GM23338 (cell line): ENCODE data around the gene EXOC3L4. TPM values are rescaled to one million over a fixed set of nuclear protein-coding genes. Genes with fewer than 3 reads are reported as not detected.

ENCODE experiments used
- ATAC-seq: fragments of 200-7000 bp; cut with Tn5 transposase; 3 replicates; pipeline ENCODE4 v1.9.1; 2020
- DNase-seq: peaks from one replicate; pipeline ENCODE4 v3.0.0-alpha.2; 2015; ENCODE audit warnings: low spot score
- H2AFZ ChIP-seq: fragments of 200-600 bp; sonication (generic); 2 replicates; pipeline ENCODE4 v1.8.0; 2016; ENCODE audit warnings: antibody characterized with exemption, mild to moderate bottlenecking, moderate library complexity
- H3F3A ChIP-seq: fragments of 200-600 bp; sonication (generic); replicated peaks from 2 replicates; pipeline ENCODE4 v1.8.0; 2017; ENCODE audit warnings: antibody characterized with exemption, mixed run types, low read depth
- H3K27ac ChIP-seq: fragments of 200-600 bp; sonication (generic); 2 replicates; pipeline ENCODE4 v1.6.1; 2016; ENCODE audit warnings: low read depth
- H3K27me3 ChIP-seq: fragments of 200-600 bp; sonication (generic); 2 replicates; pipeline ENCODE4 v1.8.0; 2016; ENCODE audit warnings: mild to moderate bottlenecking, mixed run types, moderate library complexity; ENCODE audit not compliant: insufficient read depth
- H3K36me3 ChIP-seq: fragments of 200-600 bp; sonication (generic); 2 replicates; pipeline ENCODE4 v1.8.0; 2016; ENCODE audit warnings: mild to moderate bottlenecking; ENCODE audit not compliant: insufficient read depth
- H3K4me1 ChIP-seq: fragments of 200-600 bp; sonication (generic); 2 replicates; pipeline ENCODE4 v1.8.0; 2016; ENCODE audit warnings: mild to moderate bottlenecking, moderate library complexity; ENCODE audit not compliant: insufficient read depth
- H3K4me2 ChIP-seq: fragments of 200-600 bp; sonication (generic); 2 replicates; pipeline ENCODE4 v1.7.1; 2017; ENCODE audit warnings: mixed run types
- H3K4me3 ChIP-seq: fragments of 200-600 bp; sonication (generic); 2 replicates; pipeline ENCODE4 v1.6.1; 2016; ENCODE audit warnings: mixed run types
- H3K79me2 ChIP-seq: fragments of 200-600 bp; sonication (generic); replicated peaks from 2 replicates; pipeline ENCODE4 v1.8.0; 2017; ENCODE audit warnings: mild to moderate bottlenecking; ENCODE audit not compliant: insufficient read depth
- H3K9me2 ChIP-seq: fragments of 200-600 bp; sonication (generic); 2 replicates; pipeline ENCODE4 v1.8.0; 2017; ENCODE audit not compliant: insufficient read depth
- H4K20me1 ChIP-seq: fragments of 200-600 bp; sonication (generic); replicated peaks from 2 replicates; pipeline ENCODE4 v1.8.0; 2017; ENCODE audit warnings: mild to moderate bottlenecking; ENCODE audit not compliant: insufficient read depth
- H3K27ac Mint-ChIP-seq: 2 replicates; pipeline ENCODE4 v1.8.0; 2020; ENCODE audit warnings: inconsistent platforms, mild to moderate bottlenecking, moderate library complexity, mixed read lengths
- H3K27me3 Mint-ChIP-seq: 3 replicates; pipeline ENCODE4 v1.8.0; 2022; ENCODE audit warnings: low read depth, mild to moderate bottlenecking, moderate library complexity, mixed read lengths, inconsistent platforms; ENCODE audit not compliant: insufficient read depth, poor library complexity
- H3K36me3 Mint-ChIP-seq: 3 replicates; pipeline ENCODE4 v1.8.0; 2021; ENCODE audit warnings: low read depth, mild to moderate bottlenecking, inconsistent platforms, moderate library complexity, mixed read lengths
- H3K4me1 Mint-ChIP-seq: 3 replicates; pipeline ENCODE4 v1.8.0; 2020; ENCODE audit warnings: mild to moderate bottlenecking, inconsistent platforms, mixed read lengths
- H3K4me3 Mint-ChIP-seq: 3 replicates; pipeline ENCODE4 v1.8.0; 2021; ENCODE audit warnings: moderate library complexity, mild to moderate bottlenecking, inconsistent platforms, mixed read lengths
- H3K9me3 Mint-ChIP-seq: 3 replicates; pipeline ENCODE4 v1.8.0; 2020; ENCODE audit warnings: moderate library complexity, mild to moderate bottlenecking, inconsistent platforms, mixed read lengths
- EZH2phosphoT487 ChIP-seq: fragments of 200-600 bp; sonication (generic); IDR thresholded peaks from one replicate; pipeline ENCODE4 v1.8.1; 2018; ENCODE audit warnings: antibody characterized with exemption; ENCODE audit not compliant: unreplicated experiment
- ZNF114 ChIP-seq: fragments of 250-450 bp; sonication (Bioruptor Pico); IDR thresholded peaks from 2 replicates; pipeline ENCODE4 v1.5.0; 2020; ENCODE audit warnings: mild to moderate bottlenecking, moderate library complexity
- ZNF331 ChIP-seq: fragments of 250-450 bp; sonication (Bioruptor Pico); IDR thresholded peaks from 2 replicates; pipeline ENCODE4 v1.5.0; 2020; ENCODE audit warnings: low read depth, mild to moderate bottlenecking, moderate library complexity
- polyA plus RNA-seq: library from polyadenylated mRNA; unstranded; fragments of >200 nt; fragmentation: Nextera tagmentation; extraction: Ambion mirVana; gene quantifications from 2 replicates; pipeline ENCODE4 v1.2.1, GENCODE V29; 2016
- total RNA-seq: library from RNA; depleted of rRNA; stranded (reverse); fragments of >200 nt; shearing (Covaris generic); gene quantifications from 2 replicates; pipeline ENCODE4 v1.2.3, GENCODE V29; 2014
- TF ChIP-seq, protein P1 (sequence below): fragments of 250-450 bp; sonication (Bioruptor Pico); IDR thresholded peaks from 2 replicates; pipeline ENCODE4 v1.5.0; 2020; ENCODE audit warnings: mild to moderate bottlenecking, moderate library complexity
- TF ChIP-seq, protein P2 (sequence below): IDR thresholded peaks from 2 replicates; pipeline ENCODE4 v1.6.1; 2016; ENCODE audit warnings: antibody characterized with exemption
- TF ChIP-seq, protein P3 (sequence below): IDR thresholded peaks from one replicate; pipeline ENCODE4 v1.6.1; 2018; ENCODE audit warnings: antibody characterized with exemption; ENCODE audit not compliant: unreplicated experiment

Gene EXOC3L4
- total and polyA plus RNA-seq, 2 experiments from 2014 or later = not detected

DNA sequence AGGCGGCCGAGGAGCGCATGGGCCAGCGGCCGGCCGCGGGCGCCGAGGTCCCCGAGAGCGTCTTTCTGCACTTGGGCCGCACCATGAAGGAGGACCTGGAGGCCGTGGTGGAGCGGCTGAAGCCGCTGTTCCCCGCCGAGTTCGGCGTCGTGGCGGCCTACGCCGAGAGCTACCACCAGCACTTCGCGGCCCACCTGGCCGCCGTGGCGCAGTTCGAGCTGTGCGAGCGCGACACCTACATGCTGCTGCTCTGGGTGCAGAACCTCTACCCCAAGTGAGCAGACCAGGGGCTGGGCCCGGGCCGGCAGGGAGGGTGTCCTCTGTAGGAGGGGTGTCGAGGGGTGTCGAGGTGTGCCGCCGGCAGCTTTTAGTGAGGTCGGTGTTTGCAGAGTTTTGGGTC is 32.8 kb downstream of the EXOC3L4 start:
- Mint-ChIP-seq H3K4me1 (peaks cover 11% of the 10 kb centered on the region), H3K4me3 (no peak overlapping the region), H3K36me3 (peaks cover 2% of the 10 kb centered on the region; the same call in 1 of the 3 replicates), H3K9me3 (no peaks in the 10 kb centered on the region; the same call in 2 of the 3 replicates), H3K27me3 (peaks cover 50% of the 10 kb centered on the region), H3K27ac (no peak overlapping the region)
- Histone ChIP-seq H3K4me3 (peak overlapping the region; percentile 47), H2AFZ (peak overlapping the region; percentile 76; the same call in 1 of the 2 replicates), H3K36me3 (no peaks in the 10 kb centered on the region), H3K9me2 (no peaks in the 10 kb centered on the region), H4K20me1 (peaks cover 9% of the 10 kb centered on the region), H3K4me2 (peak overlapping the region; percentile 67; the same call in 1 of the 2 replicates), H3K4me1 (peaks cover 3% of the 10 kb centered on the region; the same call in 1 of the 2 replicates), H3K27me3 (peaks cover 57% of the 10 kb centered on the region), H3F3A (0 out of 2 replicates have a peak, but pooled peaks cover 5% of the 10 kb centered on the region), H3K79me2 (no peaks in the 10 kb centered on the region), H3K27ac (no peak overlapping the region)
- TF ChIP-seq ZNF114 (CRISPR knock-in tag) (no peak), ZNF331 (CRISPR knock-in tag) (no peak), EZH2phosphoT487 (no peak)
- TF ChIP-seq, protein P1, sequence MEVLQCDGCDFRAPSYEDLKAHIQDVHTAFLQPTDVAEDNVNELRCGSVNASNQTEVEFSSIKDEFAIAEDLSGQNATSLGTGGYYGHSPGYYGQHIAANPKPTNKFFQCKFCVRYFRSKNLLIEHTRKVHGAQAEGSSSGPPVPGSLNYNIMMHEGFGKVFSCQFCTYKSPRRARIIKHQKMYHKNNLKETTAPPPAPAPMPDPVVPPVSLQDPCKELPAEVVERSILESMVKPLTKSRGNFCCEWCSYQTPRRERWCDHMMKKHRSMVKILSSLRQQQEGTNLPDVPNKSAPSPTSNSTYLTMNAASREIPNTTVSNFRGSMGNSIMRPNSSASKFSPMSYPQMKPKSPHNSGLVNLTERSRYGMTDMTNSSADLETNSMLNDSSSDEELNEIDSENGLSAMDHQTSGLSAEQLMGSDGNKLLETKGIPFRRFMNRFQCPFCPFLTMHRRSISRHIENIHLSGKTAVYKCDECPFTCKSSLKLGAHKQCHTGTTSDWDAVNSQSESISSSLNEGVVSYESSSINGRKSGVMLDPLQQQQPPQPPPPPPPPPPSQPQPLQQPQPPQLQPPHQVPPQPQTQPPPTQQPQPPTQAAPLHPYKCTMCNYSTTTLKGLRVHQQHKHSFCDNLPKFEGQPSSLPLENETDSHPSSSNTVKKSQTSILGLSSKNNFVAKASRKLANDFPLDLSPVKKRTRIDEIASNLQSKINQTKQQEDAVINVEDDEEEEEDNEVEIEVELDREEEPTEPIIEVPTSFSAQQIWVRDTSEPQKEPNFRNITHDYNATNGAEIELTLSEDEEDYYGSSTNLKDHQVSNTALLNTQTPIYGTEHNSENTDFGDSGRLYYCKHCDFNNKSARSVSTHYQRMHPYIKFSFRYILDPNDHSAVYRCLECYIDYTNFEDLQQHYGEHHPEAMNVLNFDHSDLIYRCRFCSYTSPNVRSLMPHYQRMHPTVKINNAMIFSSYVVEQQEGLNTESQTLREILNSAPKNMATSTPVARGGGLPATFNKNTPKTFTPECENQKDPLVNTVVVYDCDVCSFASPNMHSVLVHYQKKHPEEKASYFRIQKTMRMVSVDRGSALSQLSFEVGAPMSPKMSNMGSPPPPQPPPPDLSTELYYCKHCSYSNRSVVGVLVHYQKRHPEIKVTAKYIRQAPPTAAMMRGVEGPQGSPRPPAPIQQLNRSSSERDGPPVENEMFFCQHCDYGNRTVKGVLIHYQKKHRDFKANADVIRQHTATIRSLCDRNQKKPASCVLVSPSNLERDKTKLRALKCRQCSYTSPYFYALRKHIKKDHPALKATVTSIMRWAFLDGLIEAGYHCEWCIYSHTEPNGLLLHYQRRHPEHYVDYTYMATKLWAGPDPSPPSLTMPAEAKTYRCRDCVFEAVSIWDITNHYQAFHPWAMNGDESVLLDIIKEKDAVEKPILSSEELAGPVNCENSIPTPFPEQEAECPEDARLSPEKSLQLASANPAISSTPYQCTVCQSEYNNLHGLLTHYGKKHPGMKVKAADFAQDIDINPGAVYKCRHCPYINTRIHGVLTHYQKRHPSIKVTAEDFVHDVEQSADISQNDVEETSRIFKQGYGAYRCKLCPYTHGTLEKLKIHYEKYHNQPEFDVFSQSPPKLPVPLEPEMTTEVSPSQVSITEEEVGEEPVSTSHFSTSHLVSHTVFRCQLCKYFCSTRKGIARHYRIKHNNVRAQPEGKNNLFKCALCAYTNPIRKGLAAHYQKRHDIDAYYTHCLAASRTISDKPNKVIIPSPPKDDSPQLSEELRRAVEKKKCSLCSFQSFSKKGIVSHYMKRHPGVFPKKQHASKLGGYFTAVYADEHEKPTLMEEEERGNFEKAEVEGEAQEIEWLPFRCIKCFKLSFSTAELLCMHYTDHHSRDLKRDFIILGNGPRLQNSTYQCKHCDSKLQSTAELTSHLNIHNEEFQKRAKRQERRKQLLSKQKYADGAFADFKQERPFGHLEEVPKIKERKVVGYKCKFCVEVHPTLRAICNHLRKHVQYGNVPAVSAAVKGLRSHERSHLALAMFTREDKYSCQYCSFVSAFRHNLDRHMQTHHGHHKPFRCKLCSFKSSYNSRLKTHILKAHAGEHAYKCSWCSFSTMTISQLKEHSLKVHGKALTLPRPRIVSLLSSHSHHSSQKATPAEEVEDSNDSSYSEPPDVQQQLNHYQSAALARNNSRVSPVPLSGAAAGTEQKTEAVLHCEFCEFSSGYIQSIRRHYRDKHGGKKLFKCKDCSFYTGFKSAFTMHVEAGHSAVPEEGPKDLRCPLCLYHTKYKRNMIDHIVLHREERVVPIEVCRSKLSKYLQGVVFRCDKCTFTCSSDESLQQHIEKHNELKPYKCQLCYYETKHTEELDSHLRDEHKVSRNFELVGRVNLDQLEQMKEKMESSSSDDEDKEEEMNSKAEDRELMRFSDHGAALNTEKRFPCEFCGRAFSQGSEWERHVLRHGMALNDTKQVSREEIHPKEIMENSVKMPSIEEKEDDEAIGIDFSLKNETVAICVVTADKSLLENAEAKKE (CRISPR knock-in tag) = no peak
- TF ChIP-seq, protein P2, sequence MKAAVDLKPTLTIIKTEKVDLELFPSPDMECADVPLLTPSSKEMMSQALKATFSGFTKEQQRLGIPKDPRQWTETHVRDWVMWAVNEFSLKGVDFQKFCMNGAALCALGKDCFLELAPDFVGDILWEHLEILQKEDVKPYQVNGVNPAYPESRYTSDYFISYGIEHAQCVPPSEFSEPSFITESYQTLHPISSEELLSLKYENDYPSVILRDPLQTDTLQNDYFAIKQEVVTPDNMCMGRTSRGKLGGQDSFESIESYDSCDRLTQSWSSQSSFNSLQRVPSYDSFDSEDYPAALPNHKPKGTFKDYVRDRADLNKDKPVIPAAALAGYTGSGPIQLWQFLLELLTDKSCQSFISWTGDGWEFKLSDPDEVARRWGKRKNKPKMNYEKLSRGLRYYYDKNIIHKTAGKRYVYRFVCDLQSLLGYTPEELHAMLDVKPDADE = no peak
- TF ChIP-seq, protein P3, sequence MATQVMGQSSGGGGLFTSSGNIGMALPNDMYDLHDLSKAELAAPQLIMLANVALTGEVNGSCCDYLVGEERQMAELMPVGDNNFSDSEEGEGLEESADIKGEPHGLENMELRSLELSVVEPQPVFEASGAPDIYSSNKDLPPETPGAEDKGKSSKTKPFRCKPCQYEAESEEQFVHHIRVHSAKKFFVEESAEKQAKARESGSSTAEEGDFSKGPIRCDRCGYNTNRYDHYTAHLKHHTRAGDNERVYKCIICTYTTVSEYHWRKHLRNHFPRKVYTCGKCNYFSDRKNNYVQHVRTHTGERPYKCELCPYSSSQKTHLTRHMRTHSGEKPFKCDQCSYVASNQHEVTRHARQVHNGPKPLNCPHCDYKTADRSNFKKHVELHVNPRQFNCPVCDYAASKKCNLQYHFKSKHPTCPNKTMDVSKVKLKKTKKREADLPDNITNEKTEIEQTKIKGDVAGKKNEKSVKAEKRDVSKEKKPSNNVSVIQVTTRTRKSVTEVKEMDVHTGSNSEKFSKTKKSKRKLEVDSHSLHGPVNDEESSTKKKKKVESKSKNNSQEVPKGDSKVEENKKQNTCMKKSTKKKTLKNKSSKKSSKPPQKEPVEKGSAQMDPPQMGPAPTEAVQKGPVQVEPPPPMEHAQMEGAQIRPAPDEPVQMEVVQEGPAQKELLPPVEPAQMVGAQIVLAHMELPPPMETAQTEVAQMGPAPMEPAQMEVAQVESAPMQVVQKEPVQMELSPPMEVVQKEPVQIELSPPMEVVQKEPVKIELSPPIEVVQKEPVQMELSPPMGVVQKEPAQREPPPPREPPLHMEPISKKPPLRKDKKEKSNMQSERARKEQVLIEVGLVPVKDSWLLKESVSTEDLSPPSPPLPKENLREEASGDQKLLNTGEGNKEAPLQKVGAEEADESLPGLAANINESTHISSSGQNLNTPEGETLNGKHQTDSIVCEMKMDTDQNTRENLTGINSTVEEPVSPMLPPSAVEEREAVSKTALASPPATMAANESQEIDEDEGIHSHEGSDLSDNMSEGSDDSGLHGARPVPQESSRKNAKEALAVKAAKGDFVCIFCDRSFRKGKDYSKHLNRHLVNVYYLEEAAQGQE = peak; percentile 1
- ATAC-seq = peak; percentile 1; the same call in 2 of the 3 replicates
- DNase-seq = no peak
